Smooth muscle cell of the brain vasculature (primary cell): Measurements from ENCODE around the gene DYNLRB2.

Experiments
- DNase-seq: peaks from one replicate; pipeline ENCODE4 v3.0.0-alpha.2; 2012; ENCODE audit warnings: low read depth, low spot score

DYNLRB2 gene

DNA sequence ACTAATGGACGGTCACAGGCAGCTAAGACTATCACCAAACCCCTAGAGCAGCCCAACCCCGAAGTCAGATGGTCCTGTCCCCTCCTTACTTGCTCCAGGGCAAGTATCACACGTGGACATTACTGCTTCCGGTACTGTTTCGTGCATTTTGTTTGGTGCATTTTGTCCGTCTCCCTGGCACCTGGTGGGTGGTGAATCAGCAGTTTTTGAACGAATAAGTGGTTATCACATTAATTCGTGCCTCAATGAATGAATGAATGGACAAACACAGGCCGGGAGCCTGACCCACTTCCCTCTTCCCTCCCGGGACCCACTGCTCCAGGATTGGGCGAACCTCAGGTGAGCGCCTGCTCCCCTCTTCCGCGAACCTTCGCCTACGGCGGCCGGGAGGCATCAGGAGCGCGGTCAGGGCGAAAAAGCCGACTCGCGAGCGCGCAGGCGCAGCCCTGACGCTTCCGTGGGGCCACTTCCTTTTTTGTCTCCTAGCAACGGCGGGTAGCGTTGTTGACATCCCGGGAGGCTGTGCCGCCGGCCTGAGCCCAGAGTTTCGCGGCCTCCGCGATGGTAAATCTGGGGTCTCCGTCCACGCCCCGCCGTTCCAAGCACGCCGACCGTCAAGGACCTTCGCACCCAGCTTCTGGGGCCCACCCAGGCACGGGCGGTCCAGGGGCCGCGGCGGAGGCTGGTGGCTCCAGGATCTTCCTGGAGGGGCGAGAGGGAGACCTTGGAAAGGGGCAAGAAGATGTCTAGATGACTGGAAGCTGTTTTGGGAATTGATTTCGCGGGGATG lies at the start of gene DYNLRB2:
Gene DYNLRB2, plus strand, starts transcription at position 478 of the 790 bp plus-strand sequence. Its CDS starts 84 bp downstream, at position 562.
- peak; percentile 79 for DNase-seq

DNA sequence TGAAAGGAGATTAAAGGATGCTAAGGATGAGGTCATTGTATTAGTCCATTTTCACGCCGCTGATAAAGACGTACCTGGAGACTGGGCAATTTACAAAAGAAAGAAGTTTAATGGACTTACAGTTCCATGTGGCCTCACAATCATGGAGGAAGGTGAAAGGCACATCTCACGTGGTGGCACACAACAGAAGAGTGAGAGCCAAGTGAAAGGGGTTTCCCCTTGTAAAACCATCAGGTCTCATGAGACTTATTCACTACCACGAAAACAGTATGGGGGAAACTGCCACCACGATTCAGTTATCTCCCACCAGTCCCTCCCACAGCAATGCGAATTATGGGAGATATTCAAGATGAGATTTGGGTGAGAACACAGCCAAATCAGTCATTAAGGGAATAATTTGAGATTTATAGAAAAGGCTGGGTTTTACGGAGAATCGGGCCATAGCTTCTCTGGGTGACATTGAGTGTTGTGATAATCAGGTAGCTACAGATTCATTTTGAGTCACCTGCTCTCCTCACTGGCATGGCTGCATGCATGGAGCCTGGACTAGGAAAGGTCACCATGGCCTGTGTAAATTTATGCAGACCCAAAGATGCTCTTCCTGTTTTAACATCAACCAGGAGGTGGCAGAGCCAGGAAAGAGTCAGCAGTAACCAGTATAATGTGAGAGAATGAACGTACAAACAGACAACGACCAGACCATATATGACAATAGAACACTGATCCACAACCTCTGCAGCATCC lies 40.5 kb upstream of the DYNLRB2 start:
- DNase-seq = no peak

- DNase-seq = no peak
These were observed 39.8 kb upstream of the DYNLRB2 start for GRCh38 chr16:80500961-80501525.

DNA sequence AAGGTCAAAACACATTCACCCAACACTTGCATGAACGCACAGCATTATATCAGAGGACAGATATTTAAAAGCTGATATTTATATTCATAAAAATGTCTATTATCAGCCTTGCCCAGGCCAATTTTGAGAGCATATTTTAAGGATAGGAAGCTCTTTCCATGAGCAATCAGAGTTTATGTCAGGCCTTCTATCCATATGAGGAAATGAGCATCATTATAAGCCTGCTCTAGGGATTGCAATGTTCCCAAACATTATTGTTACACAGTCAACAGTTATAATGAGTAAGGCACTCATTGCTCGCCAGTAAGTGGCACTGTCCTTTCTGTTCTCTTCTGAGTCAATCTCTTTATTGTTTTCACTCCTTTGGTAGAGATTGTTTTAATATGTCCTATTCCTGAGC lies 37.7 kb upstream of the DYNLRB2 start:
- no peak for DNase-seq

GRCh38 chr16:80507538-80507937 lies 33.3 kb upstream of the DYNLRB2 start:
- no peak for DNase-seq

GRCh38 chr16:80509872-80510271 lies 30.9 kb upstream of the DYNLRB2 start:
- DNase-seq = no peak

GRCh38 chr16:80511824-80512592 lies 28.8 kb upstream of the DYNLRB2 start:
- no peak for DNase-seq

- no peak for DNase-seq
These were observed 28.3 kb upstream of the DYNLRB2 start for GRCh38 chr16:80512593-80512853.

DNA sequence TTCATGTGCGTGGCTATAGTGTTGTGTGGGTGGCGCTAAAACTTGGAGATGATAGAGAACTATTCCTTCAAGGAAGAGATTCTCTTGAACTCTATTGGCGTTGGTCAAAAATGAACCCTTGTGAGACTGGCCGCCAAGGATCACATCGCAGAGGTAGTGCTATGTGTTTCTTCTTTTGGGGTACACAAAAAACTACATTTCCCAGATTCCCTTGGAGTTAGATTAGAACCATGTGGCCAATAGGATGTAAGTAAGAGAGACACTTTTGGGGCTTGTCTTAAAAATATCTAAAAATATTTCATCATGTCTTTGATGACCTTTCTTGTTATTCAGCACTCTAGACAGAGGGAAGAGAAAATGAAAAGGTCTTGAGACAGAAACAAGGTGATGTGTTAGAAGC lies 25.4 kb upstream of the DYNLRB2 start:
- no peak for DNase-seq

DNA sequence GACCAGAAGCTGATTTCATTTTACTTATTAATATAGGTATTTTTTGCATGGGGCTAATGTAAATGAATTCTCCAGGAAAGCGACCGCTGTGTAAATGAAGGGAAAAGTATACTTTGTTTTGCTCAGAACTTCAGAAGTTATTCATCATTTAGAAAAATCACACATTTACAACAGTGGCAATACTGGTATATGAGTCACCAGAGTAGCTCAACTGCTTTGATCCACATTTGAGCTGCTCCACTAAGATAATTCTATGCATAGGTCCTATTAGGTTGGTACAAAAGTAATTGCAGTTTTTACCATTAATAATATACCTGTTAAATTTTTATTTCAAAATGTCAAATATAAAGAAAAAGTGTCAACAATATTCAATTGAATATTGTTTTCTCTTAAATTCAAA lies 22.9 kb upstream of the DYNLRB2 start:
- DNase-seq = no peak

- DNase-seq = no peak
These were observed 22.4 kb upstream of the DYNLRB2 start for GRCh38 chr16:80518436-80518835.

DNA sequence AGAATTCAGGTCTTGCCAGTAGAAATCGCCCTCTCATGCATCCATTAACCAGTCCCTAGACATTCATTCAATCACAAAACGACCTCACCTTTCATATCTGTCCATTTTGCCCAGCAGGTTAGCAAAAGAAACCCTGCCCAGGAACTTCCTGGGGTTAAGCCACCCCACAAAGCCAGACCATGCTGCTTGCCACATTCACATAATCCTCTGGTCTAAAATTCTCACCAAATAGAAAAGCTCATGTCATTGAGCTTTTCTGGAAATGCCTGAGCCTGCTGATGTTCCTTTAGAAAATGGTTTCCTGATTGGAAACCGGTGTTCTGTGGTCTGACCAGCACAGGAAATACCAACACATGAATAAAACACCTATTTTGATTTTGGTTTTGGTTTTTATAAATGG lies 21.6 kb upstream of the DYNLRB2 start:
- DNase-seq = no peak

DNA sequence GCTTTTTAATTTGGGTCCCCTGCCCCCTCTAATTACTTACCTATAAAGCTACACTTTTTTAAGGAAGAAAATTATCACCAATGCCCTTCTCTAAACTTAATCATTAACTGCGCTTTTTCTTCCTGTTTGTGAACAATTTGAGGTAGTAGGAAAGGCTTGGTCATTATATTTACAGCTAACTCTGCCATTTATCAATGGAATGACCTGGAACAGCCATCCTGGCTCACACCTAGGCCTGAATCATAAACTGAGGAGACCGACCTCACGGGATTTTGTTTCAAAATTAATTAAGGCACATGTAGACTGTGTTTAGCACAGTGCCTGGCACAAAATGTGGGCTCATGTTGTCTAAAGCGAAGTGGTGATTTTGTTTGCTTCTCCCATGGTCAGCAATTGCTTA lies 15.4 kb upstream of the DYNLRB2 start:
- no peak for DNase-seq

DNA sequence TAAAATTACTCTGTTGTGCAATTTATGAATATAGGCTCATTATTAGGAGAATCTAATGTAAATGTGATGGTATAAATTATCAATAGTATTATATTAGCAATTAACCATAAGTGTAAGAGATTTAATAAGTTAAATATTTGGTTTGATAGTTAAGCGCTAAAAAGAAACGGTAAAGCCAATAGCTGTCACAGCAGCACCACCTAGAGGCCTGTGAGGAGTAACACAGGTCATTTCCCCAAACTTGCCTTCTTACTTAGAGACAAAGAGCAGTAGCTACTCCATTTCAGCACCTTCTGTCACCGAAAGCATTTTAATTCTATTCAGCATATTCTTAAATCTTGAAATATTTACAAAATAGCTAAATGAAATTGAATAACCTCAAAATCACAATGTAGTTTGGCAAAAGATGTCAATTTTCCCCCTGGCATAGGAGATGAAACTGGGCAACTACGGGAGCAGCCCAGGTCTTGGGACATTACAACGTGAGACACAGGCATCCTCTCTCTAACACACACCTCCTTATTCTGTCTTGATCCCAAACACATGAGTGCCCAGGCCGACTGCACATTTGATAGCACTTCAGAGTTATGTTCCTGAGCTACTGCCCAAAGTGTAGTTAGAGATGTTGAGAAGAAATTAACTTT lies 14.3 kb upstream of the DYNLRB2 start:
- DNase-seq = peak; percentile 47

- no peak for DNase-seq
These were observed 13.5 kb upstream of the DYNLRB2 start for GRCh38 chr16:80527297-80527696.

DNA sequence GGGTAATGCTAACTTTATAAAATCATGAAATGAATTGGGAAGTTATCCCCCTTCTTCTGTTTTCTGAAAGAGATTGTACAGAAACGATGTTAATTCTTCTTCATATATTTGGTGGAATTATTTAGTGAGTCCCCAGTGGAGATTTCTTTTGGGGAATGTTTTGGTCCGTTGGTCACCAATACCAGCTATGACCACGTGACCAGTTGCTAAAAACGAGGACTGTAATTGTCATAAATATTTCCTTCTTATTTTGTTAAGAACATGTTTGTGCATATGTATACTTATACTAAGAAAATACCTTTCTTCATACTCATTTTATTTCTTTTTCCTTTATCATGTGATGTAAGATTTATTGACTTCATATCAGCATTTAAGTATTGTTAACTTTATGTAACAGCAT lies 10.3 kb upstream of the DYNLRB2 start:
- no peak for DNase-seq

DNA sequence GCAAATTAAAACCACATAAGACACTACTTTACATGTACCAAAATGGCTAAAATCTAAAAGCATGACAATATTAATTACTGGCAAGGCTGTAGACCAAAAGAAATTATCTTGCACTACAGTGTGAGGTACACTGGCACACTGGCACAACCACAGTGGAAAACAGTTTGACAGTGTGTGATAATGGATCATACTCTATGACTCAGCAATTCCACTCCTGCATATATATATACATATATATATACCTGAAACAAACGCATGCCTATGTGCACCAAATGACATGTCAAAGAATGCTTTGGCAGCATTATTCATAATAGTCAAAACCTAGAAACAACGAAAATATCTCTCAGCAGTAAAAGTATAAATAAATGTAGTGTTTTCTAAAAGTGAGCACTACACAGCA lies 4.6 kb upstream of the DYNLRB2 start:
- DNase-seq = no peak

DNA sequence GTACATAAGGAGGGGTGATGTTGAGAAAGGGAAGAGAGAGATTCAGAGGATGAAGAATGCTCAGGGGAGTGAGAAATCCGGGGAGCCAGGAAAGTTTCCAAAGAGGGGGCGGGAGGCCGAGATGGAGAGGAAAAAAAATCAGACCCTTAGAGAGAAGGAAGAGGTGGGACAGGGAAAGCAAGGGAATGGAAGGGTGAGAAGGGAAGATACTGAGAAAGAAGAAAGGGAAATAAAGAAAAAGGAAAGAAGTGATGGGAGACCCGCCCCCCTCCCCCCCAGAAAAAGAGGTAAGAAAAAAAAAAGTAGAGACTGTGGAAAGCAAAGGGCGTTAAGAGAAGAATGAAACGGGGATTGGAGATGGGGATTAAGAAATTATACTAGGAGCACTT lies 507 bp downstream of the DYNLRB2 start:
- no peak for DNase-seq

DNA sequence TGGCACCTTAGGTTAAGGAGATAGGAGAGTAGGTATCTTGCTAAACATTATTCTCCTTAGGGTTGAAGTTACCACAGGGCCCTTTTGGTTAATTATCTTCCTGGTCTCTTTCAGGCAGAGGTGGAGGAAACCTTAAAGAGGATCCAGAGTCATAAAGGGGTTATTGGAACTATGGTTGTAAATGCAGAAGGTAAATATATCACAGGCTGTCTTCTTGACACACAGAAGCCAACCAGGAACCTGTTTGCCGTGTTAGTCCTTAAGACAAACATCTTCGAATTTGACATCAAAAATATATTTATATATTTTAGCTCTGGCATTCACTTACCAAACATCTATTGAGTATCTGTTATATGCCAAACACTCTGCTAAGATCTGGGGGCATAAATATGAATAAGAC lies 2.4 kb downstream of the DYNLRB2 start:
- no peak for DNase-seq

DNA sequence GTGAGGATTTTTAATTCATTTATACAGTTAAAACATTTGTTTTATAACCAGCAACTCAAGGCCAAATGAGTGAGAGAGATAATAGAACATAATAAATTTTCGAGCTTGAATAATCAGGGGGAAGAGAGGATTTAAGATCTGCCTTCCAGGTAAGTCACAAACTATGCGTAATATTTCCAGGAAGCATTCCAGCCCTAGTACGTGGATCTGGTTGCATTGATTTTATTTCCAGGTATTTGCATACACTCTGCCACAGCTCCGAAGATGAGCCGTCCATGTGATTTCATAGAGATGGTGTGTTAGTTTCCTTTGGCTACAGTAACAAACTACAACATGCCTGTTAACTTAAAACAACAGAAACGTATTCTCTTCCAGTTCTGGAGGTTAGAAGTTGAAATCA lies 3.5 kb downstream of the DYNLRB2 start:
- no peak for DNase-seq

DNA sequence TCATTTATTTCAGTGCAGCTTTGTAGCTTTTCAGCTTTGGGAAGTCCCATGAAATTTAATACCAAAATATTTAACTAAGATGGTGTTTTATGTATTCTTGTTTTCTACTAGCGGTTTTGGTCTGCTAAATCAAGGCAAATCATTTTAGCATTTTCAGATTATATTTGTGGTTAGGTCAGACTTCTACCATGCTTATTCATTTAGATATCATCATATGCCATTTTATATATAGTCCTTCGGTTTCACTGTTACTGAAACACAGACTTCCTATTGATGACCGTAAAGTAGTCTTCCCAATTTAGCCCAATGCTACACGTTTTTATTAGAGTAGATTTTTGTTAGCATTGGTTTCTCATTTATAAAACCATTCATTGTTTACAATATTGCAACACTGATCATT lies 5.5 kb downstream of the DYNLRB2 start:
- DNase-seq = no peak

DNA sequence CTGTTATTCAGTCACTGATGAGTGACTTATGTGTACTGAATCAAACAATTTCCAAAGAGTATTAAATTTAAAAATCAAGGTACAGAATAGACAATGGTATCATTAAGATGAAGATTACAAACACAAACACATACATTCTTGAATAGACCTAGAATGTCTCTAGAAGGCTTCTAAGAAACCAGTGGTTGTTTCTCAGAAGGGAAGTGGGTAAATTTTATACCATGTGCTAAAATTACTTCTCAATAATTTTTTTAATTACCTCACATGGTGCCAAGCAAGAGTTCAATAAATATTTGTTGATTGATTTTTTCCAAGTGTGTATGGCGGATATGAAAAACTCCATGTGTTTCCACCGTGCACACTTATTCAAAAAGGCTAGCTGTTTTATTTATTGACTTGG lies 6.4 kb downstream of the DYNLRB2 start:
- no peak for DNase-seq
